Erythroblast (primary cell): ENCODE data around the gene SLC27A2.

Experiments
- DNase-seq, 2 experiments: peaks; one replicate each; lab custom pipeline; 2025; lab: John Stamatoyannopoulos, UW
- GATA1 ChIP-seq: IDR thresholded peaks from 2 replicates; pipeline ENCODE4 v1.6.1; 2011; ENCODE audit warnings: low read depth, mild to moderate bottlenecking, control low read depth, low read length, moderate library complexity
- POLR2A ChIP-seq: IDR thresholded peaks from 2 replicates; pipeline ENCODE4 v1.6.1; 2011; ENCODE audit warnings: mild to moderate bottlenecking, low read length

SLC27A2 gene

DNA sequence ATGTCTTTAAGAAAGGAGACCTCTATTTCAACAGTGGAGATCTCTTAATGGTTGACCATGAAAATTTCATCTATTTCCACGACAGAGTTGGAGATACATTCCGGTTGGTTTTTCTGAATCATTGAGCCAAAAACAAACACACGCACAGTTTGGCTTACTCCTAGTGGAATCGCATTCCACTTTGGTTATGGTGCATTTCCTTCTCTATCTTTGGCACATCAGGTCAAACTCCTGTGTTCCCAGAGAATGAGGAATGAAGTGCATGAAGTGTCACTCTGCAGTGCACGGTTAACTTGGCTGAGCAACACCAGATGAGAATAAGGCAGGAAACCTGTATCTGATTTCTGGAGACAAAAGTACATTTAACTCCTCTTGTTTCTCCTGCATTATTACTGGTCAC, 45.1 kb downstream of the SLC27A2 start:
- no peak for TF ChIP-seq GATA1
- no peak for TF ChIP-seq POLR2A
- no peak for DNase-seq

DNA sequence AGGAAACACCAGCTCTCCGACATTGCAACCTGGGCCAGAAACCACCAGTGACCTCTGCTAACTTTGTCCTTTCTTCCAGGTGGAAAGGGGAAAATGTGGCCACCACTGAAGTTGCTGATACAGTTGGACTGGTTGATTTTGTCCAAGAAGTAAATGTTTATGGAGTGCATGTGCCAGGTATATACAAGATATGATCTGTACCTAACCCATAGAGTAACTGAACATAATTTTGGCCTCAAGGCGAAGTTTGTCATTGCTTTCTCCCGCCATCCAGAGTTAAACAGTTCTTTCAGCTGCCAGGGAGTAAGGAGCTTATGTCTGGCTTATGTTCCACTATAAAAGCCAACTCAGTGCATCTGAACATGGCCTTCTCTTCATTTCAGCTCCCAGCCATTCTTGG, 46.9 kb downstream of the SLC27A2 start:
- no peak for DNase-seq
- TF ChIP-seq POLR2A, result no peak
- no peak for TF ChIP-seq GATA1

DNA sequence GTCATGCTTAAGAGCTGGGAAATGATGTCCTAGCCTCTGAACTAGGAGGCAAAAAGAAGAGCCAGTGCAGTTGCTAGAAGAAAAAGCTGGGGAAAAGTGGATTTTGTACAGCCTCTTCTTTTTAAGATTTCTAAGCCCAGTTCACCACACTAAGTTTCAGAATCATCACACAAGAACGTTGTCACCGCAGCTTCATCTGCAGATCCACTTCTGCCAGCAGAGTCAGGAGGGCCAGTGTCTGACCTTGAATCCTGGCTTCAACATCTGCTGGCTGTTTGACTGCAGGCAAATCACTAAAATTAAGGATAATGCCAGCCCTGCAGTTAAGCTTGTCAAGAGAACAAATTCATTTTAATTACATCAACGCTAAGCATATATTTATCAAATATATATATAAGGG, 47.3 kb downstream of the SLC27A2 start:
- no peak for DNase-seq
- no peak for TF ChIP-seq GATA1
- TF ChIP-seq POLR2A, result no peak

DNA sequence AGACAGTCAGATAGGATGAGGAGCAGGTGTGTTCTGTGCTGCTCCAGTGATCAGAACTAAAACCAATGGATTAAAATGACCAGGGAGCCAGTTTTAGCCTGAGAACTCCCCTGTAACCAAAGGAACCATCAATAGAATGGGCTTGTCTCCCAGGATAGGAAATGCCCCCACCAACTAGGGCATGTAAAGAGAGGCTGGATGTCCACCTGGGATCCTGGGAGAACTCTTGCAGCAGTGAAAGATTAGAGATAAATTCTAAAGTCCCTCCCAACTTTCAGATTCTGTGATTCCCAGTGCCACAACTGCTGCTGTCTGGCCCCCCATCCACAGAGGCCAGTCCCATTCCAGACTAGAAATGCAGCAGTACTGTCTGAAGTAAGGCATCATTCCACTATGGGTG, 49.8 kb downstream of the SLC27A2 start:
- TF ChIP-seq POLR2A (no peak), GATA1 (no peak)
- no peak for DNase-seq

DNA sequence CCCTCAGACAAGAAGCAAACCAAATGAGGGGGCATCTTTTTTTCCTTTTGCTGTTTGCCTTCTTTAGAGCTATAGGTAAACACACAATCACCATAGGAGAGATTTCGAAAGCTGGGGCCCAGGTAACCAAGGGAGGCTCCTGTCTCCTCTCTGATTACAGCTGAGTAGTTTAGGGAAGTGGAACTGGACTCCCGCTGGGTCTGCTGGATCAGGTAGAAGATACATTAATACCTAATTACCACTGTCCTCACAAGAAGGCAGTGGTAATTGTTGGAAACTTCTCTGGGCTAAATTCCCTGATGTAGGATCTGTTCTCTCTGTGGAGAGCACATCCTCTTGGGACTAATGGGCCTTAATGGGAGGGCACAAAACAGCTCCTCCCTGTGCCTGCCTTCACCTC, 50.8 kb downstream of the SLC27A2 start:
- no peak for DNase-seq
- TF ChIP-seq GATA1 (no peak), POLR2A (no peak)

DNA sequence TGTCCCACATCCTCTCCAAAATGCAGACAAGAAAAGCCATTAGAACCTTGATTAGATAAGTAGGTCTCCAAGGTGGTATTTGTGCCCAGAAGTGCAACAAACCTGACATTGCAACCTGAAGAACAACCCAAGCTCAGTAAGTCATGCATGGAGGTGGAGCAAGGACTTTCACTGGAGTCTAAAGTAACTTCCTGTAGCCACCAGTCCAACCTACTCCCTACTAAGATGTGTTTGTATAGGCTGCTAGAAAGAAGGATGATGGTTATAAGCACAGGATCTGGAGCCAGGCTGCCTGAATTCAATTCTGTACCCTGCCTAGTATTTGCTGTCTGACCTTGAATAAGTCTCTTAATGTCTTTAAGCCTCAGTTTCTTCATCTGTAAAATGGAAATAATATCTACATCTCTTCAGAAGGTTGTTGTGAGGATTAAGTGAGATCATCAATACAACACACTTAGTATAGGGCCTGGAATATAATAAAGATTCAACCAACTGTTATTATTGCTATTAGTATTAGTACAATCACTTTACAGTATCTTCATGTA, 51.3 kb downstream of the SLC27A2 start:
- TF ChIP-seq POLR2A (no peak), GATA1 (no peak)
- no peak for DNase-seq

DNA sequence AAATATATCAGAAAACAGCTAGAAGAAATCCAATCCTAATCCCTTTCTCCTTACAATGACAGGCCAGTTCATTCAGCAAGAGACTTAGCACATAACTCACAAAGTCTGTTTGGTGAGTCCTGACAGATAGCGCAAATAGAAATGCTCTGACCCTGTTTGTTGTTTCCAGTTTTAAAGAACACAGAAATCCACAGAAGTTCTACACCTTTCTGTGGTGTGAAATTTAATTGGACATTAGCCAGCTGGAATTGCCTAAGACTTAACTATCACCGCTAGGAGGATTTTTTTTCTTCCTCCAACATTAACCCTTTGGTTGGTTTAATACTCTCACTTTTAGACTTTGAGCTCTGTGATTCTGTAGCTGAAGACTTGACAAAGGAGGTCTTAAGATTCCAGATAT, 52.8 kb downstream of the SLC27A2 start:
- DNase-seq, result no peak

DNA sequence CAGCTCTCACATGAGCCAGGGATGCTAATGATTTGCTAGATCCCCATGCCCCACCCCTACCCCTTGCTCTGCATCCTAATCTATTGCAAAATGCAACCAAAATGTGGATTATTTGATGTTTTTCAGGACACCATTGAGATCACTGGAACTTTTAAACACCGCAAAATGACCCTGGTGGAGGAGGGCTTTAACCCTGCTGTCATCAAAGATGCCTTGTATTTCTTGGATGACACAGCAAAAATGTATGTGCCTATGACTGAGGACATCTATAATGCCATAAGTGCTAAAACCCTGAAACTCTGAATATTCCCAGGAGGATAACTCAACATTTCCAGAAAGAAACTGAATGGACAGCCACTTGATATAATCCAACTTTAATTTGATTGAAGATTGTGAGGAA, 53.8 kb downstream of the SLC27A2 start:
- TF ChIP-seq GATA1, result no peak
- TF ChIP-seq POLR2A, result no peak

More for the DNA sequence above, 52.8 kb downstream of the SLC27A2 start:
- no peak for TF ChIP-seq POLR2A
- TF ChIP-seq GATA1, result no peak

DNA sequence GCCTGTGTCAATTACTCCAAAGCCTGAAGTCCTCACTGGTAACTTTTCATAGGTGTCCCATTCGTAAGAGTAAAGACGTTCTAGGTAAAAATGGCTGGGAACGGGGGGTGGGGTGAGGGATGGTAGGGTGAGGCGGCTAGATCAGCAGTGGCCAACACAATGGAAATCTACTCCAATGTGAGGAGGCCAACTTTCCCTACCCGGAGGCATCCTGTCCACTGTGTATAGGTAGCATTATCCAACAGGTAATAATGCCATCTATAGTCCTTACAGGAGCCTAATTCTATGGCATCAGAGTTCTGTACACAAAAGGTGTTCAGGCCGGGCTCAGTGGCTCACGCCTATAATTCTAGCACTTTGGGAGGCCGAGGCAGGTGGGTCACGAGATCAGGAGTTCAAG, 54.4 kb downstream of the SLC27A2 start:
- TF ChIP-seq POLR2A (no peak), GATA1 (no peak)
- DNase-seq, result no peak

More for the DNA sequence above, 53.8 kb downstream of the SLC27A2 start:
- peak; percentile 5 to 18 for DNase-seq

DNA sequence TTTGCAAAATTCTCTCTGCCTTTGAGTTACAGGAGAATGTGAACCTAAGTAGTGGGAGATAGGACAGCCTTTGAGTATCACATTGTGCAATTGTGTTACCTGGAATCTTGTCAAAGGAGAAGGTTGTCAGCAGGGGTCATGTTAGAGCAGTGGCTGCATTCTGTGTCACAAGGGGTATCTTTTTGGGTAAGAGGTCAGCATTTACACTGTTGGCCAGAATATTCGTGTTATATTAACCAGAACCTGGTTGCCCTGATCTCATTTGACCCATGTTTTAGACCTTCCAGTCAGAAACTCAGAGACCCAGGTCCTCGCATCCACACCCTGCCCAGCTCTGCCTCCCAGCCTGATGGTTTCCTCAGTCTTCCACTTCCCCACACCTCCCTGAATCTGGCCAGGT, 56.3 kb downstream of the SLC27A2 start:
- DNase-seq, result no peak
- no peak for TF ChIP-seq GATA1
- no peak for TF ChIP-seq POLR2A

DNA sequence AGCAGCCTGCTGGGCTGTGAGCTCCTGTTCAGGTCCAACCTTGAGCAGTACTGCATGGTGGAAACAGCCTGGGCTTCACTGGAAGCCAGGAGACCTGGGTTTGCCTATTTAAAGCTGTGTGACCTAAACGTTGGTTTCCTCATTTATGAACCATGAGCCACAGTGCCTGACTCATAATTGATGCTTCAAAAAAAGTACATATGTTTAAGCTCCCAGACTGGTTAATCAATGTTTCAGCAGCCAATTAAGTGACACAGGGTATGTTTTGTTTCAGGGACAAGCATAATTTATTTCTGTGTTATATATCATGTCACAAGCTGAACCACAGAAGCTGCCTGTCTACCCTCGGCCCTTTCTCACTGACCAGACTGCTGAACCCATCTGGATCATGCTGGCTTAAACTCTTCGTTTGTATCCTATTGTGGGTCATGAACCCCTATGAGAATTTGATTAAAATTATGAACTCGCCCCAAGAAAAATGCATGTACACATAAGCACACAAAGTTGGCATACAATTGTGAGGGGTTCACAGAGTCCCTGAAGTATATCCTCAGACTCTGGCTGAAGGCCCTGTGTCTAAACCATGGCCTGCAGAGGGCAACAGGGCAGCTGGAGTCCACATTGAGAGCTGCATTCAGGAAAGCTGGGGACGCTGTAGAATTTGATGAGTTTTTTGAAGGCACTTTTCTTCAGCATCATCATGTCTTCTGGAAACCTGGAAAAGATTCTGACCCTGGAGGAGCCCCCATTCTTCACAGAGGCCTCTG, 59.9 kb downstream of the SLC27A2 start:
- TF ChIP-seq POLR2A, result no peak
- TF ChIP-seq GATA1, result no peak
- DNase-seq, result peak in 1 of 2 experiments; percentile 16

DNA sequence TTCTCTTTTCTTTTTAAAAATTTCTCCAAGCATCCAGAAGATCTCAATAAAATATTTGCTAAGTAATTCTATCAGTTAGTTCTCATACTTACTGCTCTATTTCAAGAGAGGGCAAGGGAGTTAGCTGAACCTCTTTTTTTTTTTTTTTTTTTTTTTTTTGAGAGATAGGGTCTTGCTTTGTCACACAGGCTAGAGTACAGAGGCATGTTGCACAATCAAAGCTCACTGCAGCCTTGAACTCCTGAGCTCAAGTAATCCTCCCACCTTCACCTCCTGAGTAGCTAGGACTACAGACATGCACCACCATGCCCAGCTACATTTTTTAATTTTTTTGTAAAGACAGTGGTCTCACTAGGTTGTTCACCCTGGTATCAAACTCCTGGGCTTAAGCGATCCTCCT, 62.2 kb downstream of the SLC27A2 start:
- no peak for DNase-seq
- TF ChIP-seq GATA1, result no peak
- no peak for TF ChIP-seq POLR2A

DNA sequence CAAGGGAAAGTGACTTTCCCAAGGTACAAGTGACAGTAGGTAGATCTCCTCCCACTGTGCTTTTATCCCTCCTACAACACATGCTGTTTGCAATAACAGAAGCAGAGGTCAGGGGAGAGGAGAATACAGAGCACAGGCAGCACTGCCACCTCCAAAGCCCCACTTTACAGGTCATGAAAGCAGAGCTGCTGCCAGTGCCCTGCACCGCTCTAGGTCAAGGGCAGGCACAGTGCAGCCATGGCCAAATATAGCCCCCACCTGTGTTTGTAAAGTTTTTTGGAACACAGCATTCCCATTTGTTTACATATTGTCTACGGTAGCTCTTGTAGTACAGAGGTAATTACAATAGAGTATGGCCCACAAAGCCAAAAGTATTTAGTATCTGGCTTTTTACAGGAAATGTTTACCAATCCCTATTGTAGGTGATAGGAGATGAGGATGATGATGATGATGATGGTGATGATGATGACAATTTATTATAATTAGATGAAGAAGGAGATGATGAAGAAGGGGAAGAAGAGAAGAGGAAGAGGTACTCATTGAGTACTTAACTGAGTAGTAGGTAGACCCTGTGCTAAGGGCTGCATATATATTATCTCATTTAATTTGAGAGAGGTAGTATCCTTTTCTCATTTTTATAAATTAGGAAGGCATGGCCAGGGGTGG, 63.1 kb downstream of the SLC27A2 start:
- no peak for DNase-seq
- TF ChIP-seq GATA1, result no peak
- TF ChIP-seq POLR2A, result no peak

DNA sequence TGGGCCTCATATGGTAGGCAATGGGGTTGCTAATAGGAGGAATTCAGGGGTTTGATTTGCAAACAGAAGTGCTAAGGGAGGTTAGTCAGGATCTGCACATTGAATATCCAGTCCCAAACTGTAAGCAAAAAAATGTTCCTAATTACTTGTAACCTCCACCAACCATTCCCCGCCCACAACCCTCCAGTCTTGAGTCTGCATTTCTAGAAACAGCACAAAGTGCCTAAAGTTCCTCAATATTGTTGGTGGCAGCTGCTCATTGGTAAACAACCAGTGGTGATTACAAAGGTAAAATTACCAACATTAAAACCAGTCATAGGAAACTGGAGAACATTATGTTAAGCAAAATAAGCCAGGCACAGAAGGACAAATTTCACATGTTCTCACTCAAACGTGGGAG, 64.6 kb downstream of the SLC27A2 start:
- TF ChIP-seq GATA1 (no peak), POLR2A (no peak)
- DNase-seq, result no peak
